ENCODE results near the gene SMIM35. TPM values are rescaled to one million over a fixed set of nuclear protein-coding genes. Genes with fewer than 3 reads are reported as not detected.

The SMIM35 gene
- total RNA-seq, 1 donor from 2014 or later = not detected

- DNase-seq (ENCODE audit: low spot score in 2 of 2) = no peak
- no peak for FAIRE-seq
Measured at GRCh38 chr11:117970400-117971024, 116.3 kb downstream of the SMIM35 start.

- no peak for DNase-seq (ENCODE audit: low spot score in 2 of 2)
- no peak for FAIRE-seq
Measured at GRCh38 chr11:117969160-117969991, 117.4 kb downstream of the SMIM35 start.

- FAIRE-seq (no peak), DNase-seq (ENCODE audit: low spot score in 2 of 2) (no peak)
Measured at GRCh38 chr11:117966908-117967307, 119.9 kb downstream of the SMIM35 start.

- FAIRE-seq = no peak
- no peak for DNase-seq (ENCODE audit: low spot score in 2 of 2)
Measured at GRCh38 chr11:117962826-117963225, 123.9 kb downstream of the SMIM35 start.

GRCh38 chr11:117961896-117962295 is 124.9 kb downstream of the SMIM35 start:
- DNase-seq (ENCODE audit: low spot score in 2 of 2) = no peak

GRCh38 chr11:117960406-117960805 is 126.4 kb downstream of the SMIM35 start:
- DNase-seq (ENCODE audit: low spot score in 2 of 2) = no peak
- no peak for FAIRE-seq

More at GRCh38 chr11:117961896-117962295, 124.9 kb downstream of the SMIM35 start:
- no peak for FAIRE-seq

- DNase-seq (ENCODE audit: low spot score in 2 of 2) = no peak
- no peak for FAIRE-seq
Measured at GRCh38 chr11:117959438-117960149, 127.2 kb downstream of the SMIM35 start.

GRCh38 chr11:117958949-117959348 is 127.8 kb downstream of the SMIM35 start:
- DNase-seq (ENCODE audit: low spot score in 2 of 2) (no peak), FAIRE-seq (no peak)

Other genes with a start within 250 kb of the SMIM35 start
- 69.3 TPM for gene FXYD6, start 210.3 kb downstream of the SMIM35 start, total RNA-seq
- 0.41 TPM for gene TMPRSS13, start 157.6 kb downstream of the SMIM35 start, total RNA-seq
- 2.0 TPM for gene IL10RA, start 100.6 kb downstream of the SMIM35 start, total RNA-seq
- gene TMPRSS4, start 9.9 kb downstream of the SMIM35 start, total RNA-seq = not detected
- gene SCN4B, start 65.9 kb upstream of the SMIM35 start, total RNA-seq = 5.7 TPM
- 4.9 TPM for gene SCN2B, start 89.7 kb upstream of the SMIM35 start, total RNA-seq
- 0.82 TPM for gene JAML, start 138.0 kb upstream of the SMIM35 start, total RNA-seq
- gene MPZL3, start 165.4 kb upstream of the SMIM35 start, total RNA-seq = 2.4 TPM
- gene MPZL2, start 177.3 kb upstream of the SMIM35 start, total RNA-seq = 1.6 TPM
- not detected for gene CD3E, start 217.8 kb upstream of the SMIM35 start, total RNA-seq